H9 (cell line): Measurements from ENCODE around the gene DDI1. TPM values are rescaled to one million over a fixed set of nuclear protein-coding genes. Genes with fewer than 3 reads are reported as not detected.

Source experiments
- DNase-seq: peaks from one replicate; pipeline ENCODE4 v3.0.0-alpha.2; 2017
- H2AFZ ChIP-seq: one replicate; pipeline ENCODE4 v1.6.1; 2013; ENCODE audit warnings: mild to moderate bottlenecking, low read length, control low read depth, moderate library complexity
- H2AK5ac ChIP-seq: 2 replicates; pipeline ENCODE4 v1.6.1; 2013; ENCODE audit warnings: low read length, control low read depth, mixed read lengths; ENCODE audit not compliant: insufficient read length
- H2BK120ac ChIP-seq: one replicate; pipeline ENCODE4 v1.6.1; 2013; ENCODE audit warnings: low read depth, mild to moderate bottlenecking, low read length, control low read depth, inconsistent platforms; ENCODE audit not compliant: poor library complexity, severe bottlenecking
- H2BK12ac ChIP-seq: 2 replicates; pipeline ENCODE4 v1.6.1; 2013; ENCODE audit warnings: low read length, control low read depth, mixed read lengths, low read depth; ENCODE audit not compliant: insufficient read length
- H2BK15ac ChIP-seq: 2 replicates; pipeline ENCODE4 v1.6.1; 2013; ENCODE audit warnings: low read depth, low read length, control low read depth
- H2BK20ac ChIP-seq: one replicate; pipeline ENCODE4 v1.6.1; 2013; ENCODE audit warnings: low read depth, mild to moderate bottlenecking, low read length, control low read depth, inconsistent platforms; ENCODE audit not compliant: poor library complexity, severe bottlenecking
- H2BK5ac ChIP-seq: 2 replicates; pipeline ENCODE4 v1.6.1; 2013; ENCODE audit warnings: low read length, control low read depth, mixed read lengths; ENCODE audit not compliant: insufficient read length
- H3K14ac ChIP-seq: 2 replicates; pipeline ENCODE4 v1.6.1; 2013; ENCODE audit warnings: low read length, control low read depth; ENCODE audit not compliant: insufficient read depth
- H3K18ac ChIP-seq: 2 replicates; pipeline ENCODE4 v1.6.1; 2013; ENCODE audit warnings: low read depth, mild to moderate bottlenecking, mixed read lengths, low read length, control low read depth; ENCODE audit not compliant: insufficient read length
- H3K23ac ChIP-seq: 2 replicates; pipeline ENCODE4 v1.6.1; 2013; ENCODE audit warnings: low read length, control low read depth, mixed read lengths, low read depth; ENCODE audit not compliant: insufficient read length
- H3K23me2 ChIP-seq: 2 replicates; pipeline ENCODE4 v1.6.1; 2013; ENCODE audit warnings: low read depth, mild to moderate bottlenecking, mixed read lengths, low read length, control low read depth; ENCODE audit not compliant: insufficient read length, poor library complexity, severe bottlenecking
- H3K27ac ChIP-seq: 2 replicates; pipeline ENCODE4 v1.5.1; 2013; ENCODE audit warnings: low read length, control low read depth, mixed read lengths, low read depth; ENCODE audit not compliant: insufficient read length
- H3K27me3 ChIP-seq: 2 replicates; pipeline ENCODE4 v1.6.1; 2013; ENCODE audit warnings: low read length, control low read depth, inconsistent platforms; ENCODE audit not compliant: insufficient read depth
- H3K4ac ChIP-seq: 2 replicates; pipeline ENCODE4 v1.6.1; 2013; ENCODE audit warnings: low read depth, mild to moderate bottlenecking, control low read depth, inconsistent platforms, low read length, moderate library complexity
- H3K4me1 ChIP-seq: 2 replicates; pipeline ENCODE4 v1.6.1; 2013; ENCODE audit warnings: low read length, control low read depth, inconsistent platforms; ENCODE audit not compliant: insufficient read depth
- H3K4me2 ChIP-seq: 2 replicates; pipeline ENCODE4 v1.6.1; 2013; ENCODE audit warnings: low read length, control low read depth, mixed read lengths; ENCODE audit not compliant: insufficient read length, insufficient read depth
- H3K56ac ChIP-seq: 2 replicates; pipeline ENCODE4 v1.6.1; 2013; ENCODE audit warnings: low read depth, mild to moderate bottlenecking, mixed read lengths, low read length, control low read depth; ENCODE audit not compliant: insufficient read length
- H3K79me1 ChIP-seq: 2 replicates; pipeline ENCODE4 v1.6.1; 2013; ENCODE audit warnings: low read depth, mild to moderate bottlenecking, moderate library complexity, low read length, control low read depth, inconsistent platforms; ENCODE audit not compliant: insufficient read depth, poor library complexity, severe bottlenecking
- H3K79me2 ChIP-seq: 2 replicates; pipeline ENCODE4 v1.6.1; 2013; ENCODE audit warnings: low read length, control low read depth, inconsistent platforms; ENCODE audit not compliant: insufficient read depth
- H3K9ac ChIP-seq: 2 replicates; pipeline ENCODE4 v1.6.1; 2013; ENCODE audit warnings: low read length, control low read depth, mixed read lengths; ENCODE audit not compliant: insufficient read length; ENCODE audit errors: extremely low read depth
- H3K9me3 ChIP-seq: one replicate; pipeline ENCODE4 v1.6.1; 2013; ENCODE audit warnings: low read depth, low read length, inconsistent platforms; ENCODE audit not compliant: control insufficient read depth
- H3T11ph ChIP-seq: one replicate; pipeline ENCODE4 v1.6.1; 2013; ENCODE audit warnings: mild to moderate bottlenecking, low read length, control low read depth, inconsistent platforms
- H4K20me1 ChIP-seq: one replicate; pipeline ENCODE4 v1.6.1; 2013; ENCODE audit not compliant: control insufficient read depth, insufficient read length, insufficient read depth
- H4K5ac ChIP-seq: 2 replicates; pipeline ENCODE4 v1.6.1; 2013; ENCODE audit warnings: low read depth, mild to moderate bottlenecking, mixed read lengths, low read length, control low read depth; ENCODE audit not compliant: insufficient read length
- H4K8ac ChIP-seq: replicated peaks from 2 replicates; pipeline ENCODE4 v1.6.1; 2013; ENCODE audit warnings: low read length, control low read depth, mixed read lengths, low read depth; ENCODE audit not compliant: insufficient read length
- H4K91ac ChIP-seq: 2 replicates; pipeline ENCODE4 v1.6.1; 2013; ENCODE audit warnings: low read depth, mild to moderate bottlenecking, moderate library complexity, mixed read lengths, low read length, control low read depth; ENCODE audit not compliant: insufficient read length
- H3K27ac Mint-ChIP-seq, 3 experiments: 2 replicates in 2 of 3; 3 replicates in 1 of 3; pipeline ENCODE4 v1.8.0; 2020 to 2021; ENCODE audit warnings: mixed read lengths in 3 of 3, mild to moderate bottlenecking in 1 of 3, moderate library complexity in 1 of 3
- H3K27me3 Mint-ChIP-seq: 2 replicates; pipeline ENCODE4 v1.8.0; 2021; ENCODE audit warnings: low read depth, mild to moderate bottlenecking, moderate library complexity, mixed read lengths
- H3K36me3 Mint-ChIP-seq, 3 experiments: 2 replicates in 2 of 3; 3 replicates in 1 of 3; pipeline ENCODE4 v1.8.0; 2020 to 2021; ENCODE audit warnings: low read depth in 3 of 3, mixed read lengths in 3 of 3; ENCODE audit not compliant: insufficient read depth in 1 of 3
- H3K4me1 Mint-ChIP-seq, 2 experiments: 2 replicates each; pipeline ENCODE4 v1.8.0; 2020; ENCODE audit warnings: mixed read lengths in 2 of 2
- H3K4me3 Mint-ChIP-seq, 2 experiments: 2 replicates in 1 of 2; 3 replicates in 1 of 2; pipeline ENCODE4 v1.8.0; 2020 to 2021; ENCODE audit warnings: mild to moderate bottlenecking in 2 of 2, mixed read lengths in 2 of 2, moderate library complexity in 1 of 2
- H3K9me3 Mint-ChIP-seq, 2 experiments: 2 replicates in 1 of 2; 3 replicates in 1 of 2; pipeline ENCODE4 v1.8.0; 2020; ENCODE audit warnings: mild to moderate bottlenecking in 2 of 2, mixed read lengths in 2 of 2, moderate library complexity in 1 of 2
- CTCF ChIP-seq: fragments of 200-600 bp; sonication (generic); conservative IDR thresholded peaks from 3 replicates; pipeline ENCODE4 v1.8.0; 2021; ENCODE audit warnings: antibody characterized with exemption, mild to moderate bottlenecking
- WGBS: extraction: QIAGEN DNeasy Blood & Tissue Kit; methylation state at CpG from one replicate; pipeline ENCODE4 v1.1.7; 2013; ENCODE audit warnings: missing lambda C conversion rate, low lambda C conversion rate, mixed read lengths; ENCODE audit not compliant: insufficient read length; ENCODE audit errors: extremely low coverage; 5-methylcytosine and 5-hydroxymethylcytosine counted together
- total RNA-seq: library from RNA; stranded (reverse); gene quantifications from 2 replicates; pipeline ENCODE4 v1.2.1, GENCODE V29; 2021

DDI1 gene
- total RNA-seq, 1 experiment from 2014 or later, result not detected

- no peaks in the 10 kb centered on the region for H3K79me1 ChIP-seq
- no peak overlapping the region for H3K14ac ChIP-seq
- H4K8ac ChIP-seq, result no peak overlapping the region
- H2BK12ac ChIP-seq, result no peak overlapping the region
- H3K9ac ChIP-seq, result no peak overlapping the region
- no peaks in the 10 kb centered on the region for H4K20me1 ChIP-seq
- H3K9me3 ChIP-seq, result no peaks in the 10 kb centered on the region
- H3T11ph ChIP-seq, result no peak overlapping the region
- H4K5ac ChIP-seq, result no peak overlapping the region
- H3K27me3 Mint-ChIP-seq, result no peaks in the 10 kb centered on the region
- no peak overlapping the region for H4K91ac ChIP-seq
- H3K4me3 Mint-ChIP-seq, result no peak overlapping the region
- H3K27ac Mint-ChIP-seq, result no peak overlapping the region
- no peaks in the 10 kb centered on the region for H3K79me2 ChIP-seq
- no peaks in the 10 kb centered on the region for H3K27me3 ChIP-seq
- no peak overlapping the region for H2BK5ac ChIP-seq
- H3K27ac ChIP-seq, result no peak overlapping the region
- H3K56ac ChIP-seq, result no peak overlapping the region
- no peak overlapping the region for H3K4ac ChIP-seq
- no peaks in the 10 kb centered on the region for H3K9me3 Mint-ChIP-seq
- TF ChIP-seq CTCF, result no peak
- H3K36me3 Mint-ChIP-seq, result no peaks in the 10 kb centered on the region
- no peak overlapping the region for H2BK15ac ChIP-seq
- H3K4me1 Mint-ChIP-seq, result no peaks in the 10 kb centered on the region
- DNase-seq, result no peak
- no peak overlapping the region for H3K23ac ChIP-seq
- no peak overlapping the region for H2AFZ ChIP-seq
- no peak overlapping the region for H2BK20ac ChIP-seq
- WGBS, result no CpG with 5 or more reads among the region's 1 CpG
- no peak overlapping the region for H3K4me2 ChIP-seq
- no peak overlapping the region for H2AK5ac ChIP-seq
- H3K18ac ChIP-seq, result no peak overlapping the region
- H3K23me2 ChIP-seq, result no peaks in the 10 kb centered on the region
- H2BK120ac ChIP-seq, result no peak overlapping the region
- H3K4me1 ChIP-seq, result no peaks in the 10 kb centered on the region
Observed at GRCh38 chr11:103994094-103994493, 42.3 kb upstream of the DDI1 start.
